PC-3 (cell line): ENCODE measurements around the gene TPPP3.

Experiments
- CTCF ChIP-seq: fragments of 300-600 bp; sonication (generic); conservative IDR thresholded peaks from 2 replicates; pipeline ENCODE4 v1.5.1; 2017; ENCODE audit warnings: antibody characterized with exemption, low read depth, mild to moderate bottlenecking, low read length
- EZH2 ChIP-seq: fragments of 300-600 bp; sonication (generic); IDR thresholded peaks from one replicate; pipeline ENCODE4 v1.6.1; 2017; ENCODE audit warnings: antibody characterized with exemption, mild to moderate bottlenecking, low read length; ENCODE audit not compliant: unreplicated experiment
- EZH2phosphoT487 ChIP-seq: fragments of 300-600 bp; sonication (generic); IDR thresholded peaks from 2 replicates; pipeline ENCODE4 v1.6.1; 2018; ENCODE audit warnings: mild to moderate bottlenecking, antibody characterized with exemption, low read length, borderline replicate concordance

GRCh38 chr16:67432506-67432890 lies 39.2 kb upstream of the TPPP3 start:
- no peak for TF ChIP-seq CTCF
- TF ChIP-seq EZH2, result no peak
- TF ChIP-seq EZH2phosphoT487, result no peak
